Activated CD8-positive, alpha-beta memory T cell treated with anti-CD3 and anti-CD28 coated beads for 48 hours (primary cell): Measurements from ENCODE around the gene LIMCH1.

Experiments
- DNase-seq, 3 experiments: peaks; one replicate each; pipeline ENCODE4 v3.0.0-alpha.2; 2020; ENCODE audit warnings: low read depth in 2 of 3, low spot score in 2 of 3

Gene LIMCH1

GRCh38 chr4:41528512-41529205 lies 9.3 kb upstream of the LIMCH1 start:
- DNase-seq = no peak

DNA sequence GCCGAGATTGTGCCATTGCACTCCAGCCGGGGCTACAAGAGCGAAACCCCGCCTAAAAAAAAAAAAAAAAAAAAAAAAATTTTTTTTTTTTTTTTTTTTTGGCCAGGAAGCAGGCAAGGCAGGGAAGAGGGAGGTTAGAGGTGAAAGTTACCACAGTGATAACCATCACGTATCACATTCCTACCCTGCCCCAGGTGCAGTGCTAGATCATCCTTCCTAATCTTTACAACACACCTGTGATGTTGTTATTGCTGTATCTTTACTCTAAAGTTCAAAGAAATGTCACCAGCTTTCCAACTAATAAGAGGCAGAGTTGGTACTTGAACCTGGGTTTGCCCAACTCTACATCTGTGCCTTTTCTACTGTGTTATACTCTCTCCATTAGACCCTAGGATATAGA lies 7.2 kb upstream of the LIMCH1 start:
- DNase-seq = no peak

GRCh38 chr4:41532336-41532735 lies 5.6 kb upstream of the LIMCH1 start:
- no peak for DNase-seq

DNA sequence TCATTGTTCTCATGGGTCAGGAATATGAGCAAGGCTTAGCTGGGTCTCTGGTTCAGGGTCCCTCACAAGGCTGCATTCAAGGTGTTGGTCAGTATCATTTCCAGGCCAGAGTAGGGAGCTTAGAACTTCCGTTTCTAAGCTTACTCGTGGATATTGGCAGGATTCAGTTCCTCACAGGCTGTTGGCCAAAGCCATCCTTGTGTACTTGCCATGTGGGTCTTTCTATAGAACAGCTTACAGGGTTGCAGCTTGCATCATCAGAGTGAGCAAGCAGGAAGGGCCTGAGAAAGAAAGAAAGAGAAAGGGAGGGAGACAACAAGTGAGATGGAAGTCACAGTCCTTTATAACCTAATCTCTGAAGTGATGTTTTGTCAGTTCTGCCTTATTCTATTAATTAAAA lies 5.1 kb upstream of the LIMCH1 start:
- DNase-seq = no peak

DNA sequence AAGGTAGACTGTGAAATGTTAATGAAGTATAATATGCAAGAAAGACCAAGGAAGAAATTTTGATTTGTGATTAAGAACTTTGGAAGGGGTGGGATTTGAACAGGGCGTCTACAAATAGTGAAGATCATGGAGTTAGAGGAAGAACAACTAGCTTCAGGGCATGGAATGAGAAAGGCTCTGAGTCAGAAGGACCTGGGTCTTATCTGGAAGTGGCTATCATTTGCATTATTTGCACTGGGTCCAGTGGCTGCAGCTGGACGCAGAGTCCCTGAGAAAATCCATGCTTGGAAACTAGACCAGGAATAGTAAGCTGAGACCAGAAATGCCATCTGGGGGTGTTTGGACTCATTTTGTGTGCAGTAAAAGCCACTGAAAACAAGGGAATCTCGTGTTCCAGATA lies 4.3 kb upstream of the LIMCH1 start:
- DNase-seq = no peak

- no peak for DNase-seq
These were observed 3.6 kb upstream of the LIMCH1 start for GRCh38 chr4:41534404-41534803.

DNA sequence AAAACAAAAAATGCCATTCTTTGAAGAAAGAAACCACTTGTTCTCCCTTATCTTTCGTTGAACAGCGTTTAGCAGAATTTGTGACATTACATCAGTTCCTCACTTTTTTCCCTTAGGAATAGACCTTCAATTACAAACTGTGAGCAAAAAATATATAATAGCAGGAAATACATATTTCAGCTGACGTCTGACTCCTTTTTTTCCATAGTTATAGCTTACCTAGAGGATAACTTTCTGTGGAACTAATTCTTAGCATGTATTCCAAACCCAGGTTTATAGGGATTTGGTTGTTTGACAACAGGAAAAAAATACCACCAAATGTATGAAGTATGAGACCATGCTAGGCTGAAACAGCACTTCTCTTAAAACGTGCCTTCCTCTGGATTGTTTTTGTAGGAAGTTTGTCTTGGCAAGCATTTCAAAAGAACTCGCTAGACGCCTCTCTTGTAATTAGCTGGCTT lies 2.0 kb upstream of the LIMCH1 start:
- no peak for DNase-seq

DNA sequence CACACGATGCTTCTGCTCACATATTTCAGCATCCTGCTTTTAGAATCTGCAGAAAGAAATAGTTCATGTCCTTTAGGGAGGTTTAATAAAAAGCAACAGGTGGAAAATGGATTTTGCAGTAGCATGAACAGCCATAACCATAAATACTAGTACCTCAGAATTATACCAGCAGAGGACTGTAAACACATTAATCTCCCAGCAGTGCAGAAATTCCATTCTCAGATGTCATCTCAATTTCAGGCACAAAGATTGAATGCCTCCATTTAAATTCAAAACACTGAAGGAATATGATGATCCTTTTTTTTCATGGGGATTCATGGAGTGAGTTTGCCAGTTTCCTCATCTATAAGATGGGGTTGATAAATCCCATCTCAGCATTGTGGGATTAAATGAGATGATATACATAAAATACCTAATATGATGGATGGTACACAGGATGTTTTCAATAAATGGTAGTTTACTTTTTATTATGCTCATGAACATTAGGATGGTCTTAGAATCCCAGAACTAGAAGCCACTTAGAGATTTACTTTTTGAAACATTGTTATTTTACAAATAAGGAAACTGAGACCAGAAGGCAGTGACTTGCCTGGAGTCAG lies 566 bp upstream of the LIMCH1 start:
- DNase-seq = no peak

DNA sequence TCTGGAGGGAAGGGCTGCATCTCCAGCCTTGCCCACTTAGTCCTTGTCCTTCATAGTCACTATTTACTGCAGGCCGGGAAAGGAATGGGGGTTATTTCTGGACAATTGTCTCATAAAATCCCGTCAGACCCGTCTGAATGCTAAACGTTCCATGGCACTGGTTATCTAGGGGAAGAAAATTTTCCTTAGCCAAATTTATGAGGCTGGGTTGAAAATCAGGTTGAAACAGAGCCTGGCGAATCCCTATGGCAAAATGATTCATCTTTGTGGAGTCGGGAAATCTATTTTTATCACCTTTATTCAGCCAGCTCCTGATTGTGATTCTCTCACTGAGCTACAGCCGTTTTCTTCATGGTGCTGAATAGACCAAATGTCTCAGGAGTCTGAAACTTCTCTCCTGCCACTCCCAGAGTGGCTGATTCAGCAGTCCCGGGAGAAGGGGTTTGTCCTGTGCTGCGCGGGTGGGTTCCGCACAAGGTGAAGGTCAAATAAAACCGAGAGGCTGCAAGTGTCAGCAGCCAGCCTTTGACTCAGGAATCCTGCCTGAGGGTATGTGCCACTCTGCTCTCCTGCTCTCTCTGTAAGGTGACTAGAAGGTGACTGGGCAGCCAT lies 1.0 kb downstream of the LIMCH1 start:
- DNase-seq = no peak

- DNase-seq = no peak
These were observed 1.8 kb downstream of the LIMCH1 start for GRCh38 chr4:41539711-41540110.

- DNase-seq = no peak
These were observed 2.7 kb downstream of the LIMCH1 start for GRCh38 chr4:41540687-41541086.

GRCh38 chr4:41541687-41542094 lies 3.7 kb downstream of the LIMCH1 start:
- no peak for DNase-seq

DNA sequence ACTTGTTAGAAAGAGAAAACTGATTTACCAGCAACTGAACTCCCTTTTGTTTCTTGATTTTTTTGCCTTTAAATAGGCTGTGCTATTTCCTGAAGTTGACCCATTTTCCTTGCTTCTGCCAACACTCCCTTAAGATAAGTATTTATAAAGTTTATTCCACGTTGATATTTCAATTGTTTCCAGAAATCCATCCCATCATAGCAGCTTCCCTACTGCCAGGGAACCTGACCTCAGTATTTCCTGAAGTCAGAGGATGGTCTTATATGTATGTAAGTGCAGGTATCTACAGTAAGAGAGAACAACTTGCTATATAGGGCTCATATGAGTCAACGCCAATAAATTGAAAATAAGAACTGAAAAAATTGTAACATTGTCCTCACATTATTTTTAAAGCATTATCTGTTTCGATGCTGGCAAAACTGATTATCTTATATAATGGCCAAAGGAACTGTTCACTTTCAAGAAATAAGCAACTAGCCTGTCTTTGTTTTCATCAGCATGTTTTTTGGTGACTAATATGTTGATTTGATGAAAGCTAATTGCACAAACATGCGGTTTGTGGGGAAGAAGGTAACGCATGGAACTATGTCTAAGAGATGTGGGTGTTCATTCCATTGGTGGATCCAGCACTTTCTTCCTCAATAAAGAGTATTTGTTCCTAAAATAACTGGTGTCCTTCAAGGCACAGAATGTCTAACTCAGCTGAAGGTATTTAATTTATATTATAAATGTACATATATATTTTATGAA lies 4.7 kb downstream of the LIMCH1 start:
- no peak for DNase-seq

- no peak for DNase-seq
These were observed 7.3 kb downstream of the LIMCH1 start for GRCh38 chr4:41545238-41545637.

DNA sequence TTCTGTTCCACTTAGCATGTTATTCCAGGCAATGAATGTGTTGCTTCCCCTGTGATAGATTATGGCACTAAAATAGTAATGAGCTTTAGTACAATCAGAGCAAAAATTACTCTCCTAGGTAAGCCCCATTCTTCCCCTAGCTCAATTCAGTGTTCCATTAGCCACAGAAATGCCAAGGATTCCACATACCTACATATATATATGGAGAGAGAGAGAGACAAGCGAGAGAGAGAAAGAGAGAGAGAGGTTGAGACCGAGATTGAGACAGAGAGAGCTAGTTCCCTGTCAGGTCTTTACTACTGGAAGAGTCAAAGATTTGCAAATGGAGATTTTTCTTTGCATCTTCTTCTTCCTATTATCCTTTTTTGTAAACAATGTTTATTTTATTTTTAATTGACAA lies 8.7 kb downstream of the LIMCH1 start:
- no peak for DNase-seq

GRCh38 chr4:41548305-41548880 lies 10.4 kb downstream of the LIMCH1 start:
- DNase-seq = no peak

- DNase-seq = no peak
These were observed 11.5 kb downstream of the LIMCH1 start for GRCh38 chr4:41549478-41549877.

DNA sequence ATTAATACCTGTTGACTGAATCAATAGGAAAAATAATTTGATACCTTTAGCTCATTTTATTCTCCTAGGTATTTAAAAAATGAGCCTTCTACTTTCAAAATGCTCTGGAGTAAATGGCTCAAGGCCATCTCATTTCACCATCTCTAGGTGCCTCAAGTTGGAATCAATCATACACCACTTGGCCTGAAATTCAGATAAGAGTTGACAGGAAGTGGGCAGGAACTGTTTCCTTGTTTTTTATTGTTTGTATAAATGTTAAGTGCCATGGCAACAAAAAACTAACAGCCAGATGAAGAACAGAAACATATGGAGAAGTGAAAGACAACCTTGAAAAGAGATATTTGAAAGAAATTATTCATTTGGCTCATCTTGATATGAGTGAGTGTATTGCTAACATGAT lies 12.4 kb downstream of the LIMCH1 start:
- DNase-seq = no peak

GRCh38 chr4:41551536-41551935 lies 13.6 kb downstream of the LIMCH1 start:
- no peak for DNase-seq

DNA sequence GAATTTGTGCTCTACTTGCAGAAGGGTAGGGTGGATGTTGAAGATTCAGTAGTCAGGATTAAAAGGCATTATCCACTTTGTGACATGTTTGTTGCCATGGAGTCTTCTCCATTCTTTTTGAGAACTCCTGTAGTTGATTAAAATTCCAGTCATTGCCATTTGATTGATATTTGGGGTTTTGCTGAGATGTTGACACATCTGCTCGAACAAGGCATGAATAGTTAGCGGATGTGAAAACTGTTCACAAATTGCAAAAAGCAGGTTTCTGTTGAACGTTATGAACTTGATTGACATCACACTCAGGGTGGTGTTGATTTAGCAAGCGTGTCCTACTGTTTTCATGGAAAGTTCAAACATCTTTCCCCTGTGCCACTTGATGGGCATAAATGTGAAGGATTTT lies 16.9 kb downstream of the LIMCH1 start:
- no peak for DNase-seq

DNA sequence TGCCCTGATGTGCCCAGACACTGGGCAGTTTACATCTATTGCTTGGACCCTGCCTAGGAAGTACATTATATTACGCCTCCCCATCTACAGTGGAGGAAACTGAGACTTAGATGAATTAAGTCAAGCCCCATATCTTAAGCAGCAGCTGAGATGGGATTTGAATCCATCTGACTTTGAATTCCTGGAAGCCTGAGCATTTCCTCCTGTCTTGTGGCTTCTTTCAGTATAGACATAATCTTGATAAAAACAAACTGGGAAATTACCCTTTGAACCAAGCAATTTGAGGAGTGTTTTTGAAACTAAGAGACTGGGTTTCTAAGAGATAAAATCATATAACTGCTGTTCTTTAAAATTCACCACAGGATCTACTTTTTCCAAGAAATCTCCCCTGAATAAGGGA lies 18.6 kb downstream of the LIMCH1 start:
- DNase-seq = no peak
